IMR-90 (cell line): ENCODE results near the gene GRPEL2. TPM values are rescaled to one million over a fixed set of nuclear protein-coding genes. Genes with fewer than 3 reads are reported as not detected.

Experiments
- ATAC-seq: fragments of 200-7000 bp; cut with Tn5 transposase; 2 replicates; pipeline ENCODE4 v1.9.1; 2020; ENCODE audit warnings: low read depth, mild to moderate bottlenecking, moderate library complexity
- BruUV-seq: library from RNA; stranded (reverse); fragments of 400-500 nt; replicated peaks from 2 replicates; lab custom pipeline; 2021; lab: Mats Ljungman, UMichigan
- CTCF ChIA-PET: fragments of 300-600 bp; formaldehyde crosslinking; extraction: SDS; loops from one replicate; lab custom pipeline; 2021; ENCODE audit warnings: antibody characterized with exemption; lab: Yijun Ruan, JAX
- POLR2A ChIA-PET: fragments of 300-600 bp; sonication (Branson Sonifier 250); formaldehyde crosslinking; loops from one replicate; lab custom pipeline; 2022; ENCODE audit warnings: antibody characterized with exemption; ENCODE audit not compliant: unreplicated experiment; lab: Charles Lee
- DNase-seq: peaks from one replicate; pipeline ENCODE4 v3.0.0; 2013
- H2AFZ ChIP-seq: replicated peaks from 2 replicates; pipeline ENCODE3; 2013; ENCODE audit warnings: low read length, mild to moderate bottlenecking; ENCODE audit not compliant: poor library complexity
- H2AK5ac ChIP-seq: 2 replicates; pipeline ENCODE4 v1.6.1; 2013; ENCODE audit warnings: low read depth, low read length, inconsistent platforms
- H2AK9ac ChIP-seq: replicated peaks from 2 replicates; pipeline ENCODE3; 2013; ENCODE audit warnings: mild to moderate bottlenecking, low read depth, low read length, moderate library complexity; ENCODE audit not compliant: poor library complexity
- H2BK120ac ChIP-seq: 2 replicates; pipeline ENCODE4 v1.6.1; 2013; ENCODE audit warnings: low read depth, low read length, inconsistent platforms
- H2BK15ac ChIP-seq: 3 replicates; pipeline ENCODE4 v1.6.1; 2013; ENCODE audit warnings: low read depth, low read length, inconsistent platforms
- H2BK20ac ChIP-seq: 2 replicates; pipeline ENCODE4 v1.6.1; 2013; ENCODE audit warnings: low read depth, mild to moderate bottlenecking, inconsistent platforms, low read length, moderate library complexity
- H2BK5ac ChIP-seq: 2 replicates; pipeline ENCODE4 v1.6.1; 2013; ENCODE audit warnings: mild to moderate bottlenecking, low read depth, low read length, inconsistent platforms; ENCODE audit not compliant: poor library complexity, severe bottlenecking
- H3K14ac ChIP-seq: replicated peaks from 2 replicates; pipeline ENCODE4 v1.6.1; 2013; ENCODE audit warnings: low read depth, low read length, inconsistent platforms
- H3K18ac ChIP-seq: 2 replicates; pipeline ENCODE4 v1.6.1; 2013; ENCODE audit warnings: low read depth, low read length, control low read depth
- H3K23ac ChIP-seq: 2 replicates; pipeline ENCODE4 v1.6.1; 2013; ENCODE audit warnings: low read depth, low read length, inconsistent platforms
- H3K27ac ChIP-seq: 2 replicates; pipeline ENCODE4 v1.5.1; 2013; ENCODE audit warnings: mild to moderate bottlenecking, control low read depth, low read length; ENCODE audit not compliant: insufficient read depth
- H3K27me3 ChIP-seq: 2 replicates; pipeline ENCODE4 v1.6.1; 2013; ENCODE audit warnings: low read length; ENCODE audit not compliant: control insufficient read depth, insufficient read depth
- H3K36me3 ChIP-seq: 2 replicates; pipeline ENCODE4 v1.6.1; 2013; ENCODE audit warnings: low read length, mixed read lengths; ENCODE audit not compliant: control insufficient read depth, insufficient read depth
- H3K4ac ChIP-seq: 2 replicates; pipeline ENCODE4 v1.6.1; 2013; ENCODE audit warnings: low read depth, low read length, inconsistent platforms
- H3K4me1 ChIP-seq: 2 replicates; pipeline ENCODE4 v1.6.1; 2013; ENCODE audit warnings: low read length, mixed read lengths; ENCODE audit not compliant: control insufficient read depth, insufficient read depth
- H3K4me2 ChIP-seq: 2 replicates; pipeline ENCODE4 v1.6.1; 2013; ENCODE audit warnings: low read depth, mild to moderate bottlenecking, control low read depth, low read length, moderate library complexity
- H3K4me3 ChIP-seq: 2 replicates; pipeline ENCODE4 v1.5.1; 2013; ENCODE audit warnings: low read depth, mild to moderate bottlenecking, control low read depth, low read length, moderate library complexity; ENCODE audit not compliant: insufficient read depth
- H3K56ac ChIP-seq: 2 replicates; pipeline ENCODE4 v1.6.1; 2013; ENCODE audit warnings: low read length, inconsistent platforms; ENCODE audit not compliant: insufficient read depth; ENCODE audit errors: extremely low read depth
- H3K79me1 ChIP-seq, 2 experiments: 2 replicates each; pipeline ENCODE4 v1.6.1; 2013; ENCODE audit warnings: low read length in 2 of 2, inconsistent platforms in 1 of 2, low read depth in 1 of 2
- H3K9ac ChIP-seq: 2 replicates; pipeline ENCODE4 v1.6.1; 2013; ENCODE audit warnings: low read depth, low read length, control low read depth
- H3K9me1 ChIP-seq: 2 replicates; pipeline ENCODE4 v1.6.1; 2013; ENCODE audit warnings: low read length, inconsistent platforms; ENCODE audit not compliant: insufficient read depth
- H3K9me3 ChIP-seq: 2 replicates; pipeline ENCODE4 v1.6.1; 2013; ENCODE audit warnings: low read length; ENCODE audit not compliant: control insufficient read depth, insufficient read depth
- H4K20me1 ChIP-seq: 2 replicates; pipeline ENCODE4 v1.6.1; 2013; ENCODE audit warnings: low read length, inconsistent platforms; ENCODE audit not compliant: insufficient read depth
- H4K5ac ChIP-seq: 2 replicates; pipeline ENCODE4 v1.6.1; 2013; ENCODE audit warnings: mild to moderate bottlenecking, low read depth, low read length, control low read depth
- H4K8ac ChIP-seq, 2 experiments: 2 replicates each; pipeline ENCODE4 v1.6.1; 2013; ENCODE audit warnings: low read depth in 2 of 2, low read length in 2 of 2, control low read depth in 1 of 2, inconsistent platforms in 1 of 2
- H4K91ac ChIP-seq: 2 replicates; pipeline ENCODE4 v1.6.1; 2013; ENCODE audit warnings: low read depth, low read length, inconsistent platforms; ENCODE audit not compliant: insufficient read depth
- CEBPB ChIP-seq: IDR thresholded peaks from 2 replicates; pipeline ENCODE4 v1.6.1; 2012; ENCODE audit warnings: low read depth, low read length, improper control_type of control experiment
- MXI1 ChIP-seq: IDR thresholded peaks from 2 replicates; pipeline ENCODE4 v1.6.1; 2012; ENCODE audit warnings: low read depth, mild to moderate bottlenecking, low read length, moderate library complexity, borderline replicate concordance
- POLR2A ChIP-seq: IDR thresholded peaks from 2 replicates; pipeline ENCODE4 v1.6.1; 2012; ENCODE audit warnings: mild to moderate bottlenecking, low read depth, low read length
- RCOR1 ChIP-seq: IDR thresholded peaks from 2 replicates; pipeline ENCODE4 v1.6.1; 2012; ENCODE audit warnings: mild to moderate bottlenecking, low read length, improper control_type of control experiment; ENCODE audit not compliant: insufficient replicate concordance
- WGBS, 2 experiments: methylation state at CpG; one replicate each; pipeline versions ENCODE4 v1.1.5 to v1.1.7; 2013; ENCODE audit warnings: missing lambda C conversion rate in 2 of 2; ENCODE audit not compliant: insufficient read length in 1 of 2; ENCODE audit errors: extremely low coverage in 2 of 2; 5-methylcytosine and 5-hydroxymethylcytosine counted together
- dilution Hi-C: fragments of 300-500 bp; cut with HindIII; formaldehyde crosslinking; loops from one replicate; pipeline ENCODE4 v1.14.3; 2018; ENCODE audit warnings: low sequenced_read_pairs; ENCODE audit not compliant: unreplicated experiment
- in situ Hi-C: fragments of 300-500 bp; cut with MboI; formaldehyde crosslinking; loops from 3 replicates; pipeline ENCODE4 v1.14.3; 2019; ENCODE audit warnings: low sequenced_read_pairs, inconsistent platforms, mixed read lengths
- intact Hi-C: fragments of 100-400 bp; cut with micrococcal nuclease; formaldehyde crosslinking; loops from 2 replicates; pipeline ENCODE4 v1.10.0; 2022
- polyA plus RNA-seq, 3 experiments: library from polyadenylated mRNA; depleted of rRNA; stranded (reverse); fragments of >200 nt; gene quantifications; 2 replicates each; pipeline ENCODE4 v1.2.3, GENCODE V29; 2012; ENCODE audit warnings: low replicate concordance in 1 of 3
- total RNA-seq: library from RNA; depleted of rRNA; stranded (reverse); fragments of >200 nt; gene quantifications from 2 replicates; pipeline ENCODE4 v1.2.3, GENCODE V29; 2012

GRPEL2 gene
- total and polyA plus RNA-seq, 2 of the 4 experiments (the other 2 are of a cell fraction) = 6.2 to 18.1 TPM

GRCh38 chr5:149374801-149375200 is 29.5 kb downstream of the GRPEL2 start:
- no peak overlapping the region for H2AK9ac ChIP-seq
- TF ChIP-seq POLR2A (no peak), CEBPB (no peak), RCOR1 (no peak), MXI1 (no peak)
- WGBS, 2 experiments = no CpG with 5 or more reads among the region's 3 CpGs
- no peak overlapping the region for H2BK15ac ChIP-seq
- no TSS peak for BruUV-seq
- no peaks in the 10 kb centered on the region for H3K4me1 ChIP-seq
- H3K9ac ChIP-seq = no peak overlapping the region
- no peaks in the 10 kb centered on the region for H4K20me1 ChIP-seq
- H3K27ac ChIP-seq = no peak overlapping the region
- in situ Hi-C loops = loop anchor here (5.0 kb wide), 1 partner anchor 188 kb away; no protein-coding TSS in a partner anchor
- H3K18ac ChIP-seq = no peak overlapping the region
- H3K14ac ChIP-seq = no peak overlapping the region
- no peak overlapping the region for H4K5ac ChIP-seq
- H3K56ac ChIP-seq = no peak overlapping the region
- no peaks in the 10 kb centered on the region for H3K79me1 ChIP-seq
- no peak for DNase-seq
- no peak overlapping the region for H4K91ac ChIP-seq
- CTCF ChIA-PET = interaction anchor here (1.8 kb wide), 1 partner anchor 59 kb away, joined by 7 read pairs; no protein-coding TSS in a partner anchor
- no peak overlapping the region for H2AK5ac ChIP-seq
- no peak overlapping the region for H2AFZ ChIP-seq
- H2BK5ac ChIP-seq = no peak overlapping the region
- no peak overlapping the region for H3K4me3 ChIP-seq
- dilution Hi-C loops = no loop called here
- no peak for ATAC-seq
- H3K9me3 ChIP-seq = no peaks in the 10 kb centered on the region
- no peak overlapping the region for H3K4me2 ChIP-seq
- H3K9me1 ChIP-seq = 0 out of 2 replicates have a peak, but pooled peaks cover 5% of the 10 kb centered on the region
- POLR2A ChIA-PET = no interaction called here
- intact Hi-C loops = no loop called here
- no peaks in the 10 kb centered on the region for H3K27me3 ChIP-seq
- H3K23ac ChIP-seq = no peak overlapping the region
- H4K8ac ChIP-seq = no peak overlapping the region
- H3K36me3 ChIP-seq = no peaks in the 10 kb centered on the region
- no peak overlapping the region for H3K4ac ChIP-seq
- H2BK20ac ChIP-seq = no peak overlapping the region
- no peak overlapping the region for H2BK120ac ChIP-seq
